GM18498 (cell line): ENCODE results near the gene ACVR2A.

ENCODE experiments used
- ATAC-seq: cut with Tn5 transposase; IDR thresholded peaks from one replicate; pipeline ENCODE4 v1.9.1; 2021; ENCODE audit warnings: mild to moderate bottlenecking, moderate library complexity; ENCODE audit not compliant: unreplicated experiment

Gene ACVR2A

DNA sequence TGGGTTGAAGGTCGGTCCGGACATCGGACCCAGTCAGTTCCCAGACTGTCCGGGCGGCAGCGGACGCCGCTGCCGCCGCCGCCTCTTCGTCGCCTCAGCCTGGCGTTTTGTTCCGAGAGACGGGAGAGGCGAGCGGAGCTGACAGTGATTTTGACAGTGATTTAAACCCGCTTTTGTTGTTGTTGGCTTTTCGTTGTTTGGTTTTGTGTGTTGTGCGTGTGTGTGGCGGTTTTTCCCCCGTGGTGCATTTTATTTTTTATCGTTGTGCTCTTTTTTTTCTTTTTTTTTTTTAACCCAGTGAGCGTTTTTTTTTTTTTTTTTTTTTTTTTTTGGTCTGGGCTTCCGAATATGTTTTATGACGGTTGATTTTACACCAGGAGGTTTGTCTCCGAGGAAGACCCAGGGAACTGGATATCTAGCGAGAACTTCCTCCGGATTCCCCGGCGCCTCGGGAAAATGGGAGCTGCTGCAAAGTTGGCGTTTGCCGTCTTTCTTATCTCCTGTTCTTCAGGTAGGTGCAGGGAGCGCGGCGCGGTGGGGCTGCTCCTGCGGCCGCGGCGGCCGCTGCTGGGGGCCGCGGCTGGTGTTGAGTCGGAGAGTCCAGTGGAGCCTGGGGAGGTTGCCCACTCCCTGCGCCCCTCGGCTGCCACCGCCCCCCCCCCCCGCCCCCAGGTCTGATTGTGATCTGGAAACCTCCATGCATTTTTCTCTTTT, at the start of gene ACVR2A:
ACVR2A (plus strand) TSS at position 333 of the 714 bp plus-strand sequence; CDS start at position 457, 124 bp downstream.
- peak; percentile 48 for ATAC-seq

GRCh38 chr2:147800316-147800715, 44.5 kb upstream of the ACVR2A start:
- ATAC-seq, result no peak

DNA sequence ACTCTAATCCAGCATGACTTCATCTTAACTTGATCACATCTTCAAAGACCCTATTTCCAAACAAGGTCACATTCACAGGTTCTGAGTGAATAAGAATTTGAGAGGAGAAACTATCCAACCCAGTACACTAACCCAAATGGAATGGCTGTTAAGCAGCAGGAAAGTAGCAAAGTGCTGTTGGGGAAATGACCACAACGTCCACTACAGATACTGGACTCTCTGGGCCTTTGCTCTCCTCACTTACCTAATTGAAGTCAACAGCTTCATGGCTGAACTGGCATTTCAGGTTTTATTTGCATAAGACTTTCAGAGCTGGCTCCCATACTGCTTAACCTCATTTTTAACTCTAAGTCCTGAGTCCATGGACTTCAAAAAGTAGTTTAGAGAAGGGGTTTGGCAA, 38.0 kb upstream of the ACVR2A start:
- no peak for ATAC-seq

DNA sequence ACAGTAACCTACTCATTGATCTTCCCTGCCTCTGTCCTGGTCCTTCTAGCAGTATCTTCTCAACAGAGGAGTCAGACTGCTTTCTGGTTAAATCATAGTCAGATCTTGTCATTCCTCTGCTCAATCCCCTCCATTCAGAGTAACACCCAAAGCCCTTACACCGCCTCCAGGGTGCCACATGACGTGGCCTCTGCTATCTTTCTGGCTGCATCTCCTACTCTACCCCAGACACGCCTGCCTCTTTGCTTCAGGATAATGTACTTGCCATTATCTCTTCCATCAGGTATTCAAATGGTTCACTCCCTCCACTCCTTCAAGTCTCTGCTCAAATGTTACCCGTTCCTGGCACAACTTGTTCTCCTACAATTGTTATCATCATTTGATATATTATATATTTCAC, 36.3 kb upstream of the ACVR2A start:
- ATAC-seq, result no peak

DNA sequence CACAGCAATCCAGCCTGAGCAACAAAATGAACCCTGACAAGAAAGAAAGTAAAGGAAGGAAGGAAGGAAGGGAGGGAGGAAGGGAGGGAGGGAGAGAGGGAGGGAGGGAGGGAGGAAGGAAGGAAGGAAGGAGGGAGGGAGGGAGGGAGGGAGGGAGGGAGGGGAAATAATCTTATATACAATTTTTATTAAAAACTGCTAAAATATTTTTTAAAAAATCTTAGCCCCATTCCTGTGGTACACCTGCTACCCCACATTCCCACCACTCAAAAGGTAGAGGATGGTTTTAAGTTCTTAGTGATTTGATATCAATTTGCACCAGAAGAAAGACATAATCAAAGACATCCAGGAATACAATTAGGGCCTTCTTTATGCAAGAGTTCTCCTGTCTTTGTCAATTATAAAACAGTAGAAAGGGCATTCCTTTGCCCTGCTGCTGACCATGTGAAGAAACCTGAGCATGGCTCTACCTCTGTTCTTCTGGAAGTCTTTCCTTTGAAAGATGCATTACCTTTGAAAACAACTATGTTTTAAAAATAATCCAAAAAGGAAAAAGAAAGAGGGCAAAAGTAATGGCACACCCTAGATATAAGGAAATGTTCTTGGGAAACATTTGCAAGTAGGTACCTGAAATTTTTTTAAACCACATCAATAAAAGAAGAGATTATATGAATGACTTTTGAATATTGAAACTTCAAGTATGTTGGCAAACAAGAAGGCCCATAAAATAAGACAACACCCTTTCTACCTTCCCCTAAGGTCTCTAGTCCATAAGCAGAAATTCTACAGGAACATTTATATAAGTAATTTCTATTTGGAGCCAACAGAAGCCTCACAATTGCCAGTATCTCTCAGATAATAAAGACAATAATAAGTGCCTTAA, 33.7 kb upstream of the ACVR2A start:
- no peak for ATAC-seq

- no peak for ATAC-seq
Measured at GRCh38 chr2:147818741-147819140, 26.1 kb upstream of the ACVR2A start.

DNA sequence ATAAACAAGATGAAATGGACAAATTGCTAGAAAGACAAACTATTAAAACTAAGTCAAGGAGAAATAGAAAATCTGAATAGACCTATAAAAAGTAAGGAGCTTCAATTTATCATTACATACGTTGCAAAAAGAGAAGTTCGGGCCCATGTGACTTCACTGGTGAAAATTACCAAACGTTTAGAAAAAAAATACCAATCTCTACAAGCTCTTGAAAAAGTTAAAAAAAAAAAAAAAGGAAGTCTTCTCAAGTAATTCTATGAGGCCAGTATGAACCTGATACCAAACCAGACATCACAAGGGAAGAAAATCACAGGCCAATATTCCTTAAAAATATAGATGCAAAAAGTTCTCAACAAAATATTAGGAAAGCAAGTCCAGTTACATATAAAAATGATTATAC, 20.2 kb upstream of the ACVR2A start:
- ATAC-seq, result no peak

GRCh38 chr2:147826278-147827087, 18.3 kb upstream of the ACVR2A start:
- ATAC-seq, result no peak

GRCh38 chr2:147827088-147827375, 17.8 kb upstream of the ACVR2A start:
- no peak for ATAC-seq

DNA sequence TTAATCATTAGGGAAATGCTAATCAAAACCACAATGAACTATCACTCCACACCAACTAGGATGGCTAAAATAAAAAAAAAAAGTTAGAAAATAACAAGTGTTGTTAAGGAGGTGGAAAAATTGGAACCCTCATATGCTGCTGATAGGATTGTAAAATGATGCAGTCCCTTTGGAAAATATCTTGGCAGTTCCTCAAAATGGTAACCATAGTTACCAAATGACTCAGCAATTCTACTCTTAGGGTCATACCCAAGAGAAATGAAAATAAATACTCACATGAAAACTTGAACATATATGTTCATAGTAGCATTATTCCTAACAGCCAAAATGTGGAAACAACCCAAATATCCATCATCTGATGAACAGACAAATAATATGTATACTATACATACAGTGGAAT, 15.7 kb upstream of the ACVR2A start:
- ATAC-seq, result no peak

DNA sequence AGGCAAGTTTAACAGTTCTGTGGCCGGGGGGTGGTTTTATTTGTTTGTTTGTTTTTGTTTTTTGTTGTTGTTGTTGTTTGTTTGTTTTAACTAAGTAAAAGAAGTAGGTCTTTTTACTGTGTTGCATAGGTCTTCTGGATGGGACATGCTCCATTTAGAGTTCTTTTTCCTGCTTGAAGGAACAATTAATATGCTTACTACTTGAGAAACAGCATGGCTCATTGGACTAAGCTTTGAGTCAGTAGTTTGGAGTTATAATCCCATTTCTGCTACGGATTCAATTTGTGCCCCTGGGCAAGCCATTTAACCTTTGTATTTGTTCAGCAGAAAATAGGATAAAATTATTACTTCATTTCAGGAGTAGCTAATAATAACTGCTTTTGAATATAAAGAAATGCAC, 8.7 kb upstream of the ACVR2A start:
- no peak for ATAC-seq

DNA sequence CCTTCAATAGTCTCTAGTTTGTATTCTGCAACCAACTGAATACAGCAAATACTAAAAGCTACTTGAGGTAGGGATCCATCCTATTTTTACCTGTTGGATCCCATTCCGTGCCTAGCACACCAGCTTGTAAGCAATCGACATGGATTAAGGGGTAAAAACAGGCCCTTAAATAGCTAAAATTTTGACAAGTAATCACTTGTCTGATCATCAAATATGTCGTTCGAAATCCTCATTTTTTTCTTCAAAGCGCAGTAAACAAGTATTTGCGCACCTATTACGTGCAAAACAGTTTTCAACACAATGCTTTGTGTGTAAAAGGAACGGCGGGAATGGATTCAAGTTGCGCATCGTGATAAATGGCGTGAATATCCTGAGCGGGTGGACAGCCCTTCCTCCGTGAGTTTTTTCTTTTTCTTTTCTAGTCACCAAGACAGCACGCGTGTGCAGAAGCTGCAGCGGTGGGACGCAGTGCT, 1.4 kb upstream of the ACVR2A start:
- ATAC-seq, result no peak

DNA sequence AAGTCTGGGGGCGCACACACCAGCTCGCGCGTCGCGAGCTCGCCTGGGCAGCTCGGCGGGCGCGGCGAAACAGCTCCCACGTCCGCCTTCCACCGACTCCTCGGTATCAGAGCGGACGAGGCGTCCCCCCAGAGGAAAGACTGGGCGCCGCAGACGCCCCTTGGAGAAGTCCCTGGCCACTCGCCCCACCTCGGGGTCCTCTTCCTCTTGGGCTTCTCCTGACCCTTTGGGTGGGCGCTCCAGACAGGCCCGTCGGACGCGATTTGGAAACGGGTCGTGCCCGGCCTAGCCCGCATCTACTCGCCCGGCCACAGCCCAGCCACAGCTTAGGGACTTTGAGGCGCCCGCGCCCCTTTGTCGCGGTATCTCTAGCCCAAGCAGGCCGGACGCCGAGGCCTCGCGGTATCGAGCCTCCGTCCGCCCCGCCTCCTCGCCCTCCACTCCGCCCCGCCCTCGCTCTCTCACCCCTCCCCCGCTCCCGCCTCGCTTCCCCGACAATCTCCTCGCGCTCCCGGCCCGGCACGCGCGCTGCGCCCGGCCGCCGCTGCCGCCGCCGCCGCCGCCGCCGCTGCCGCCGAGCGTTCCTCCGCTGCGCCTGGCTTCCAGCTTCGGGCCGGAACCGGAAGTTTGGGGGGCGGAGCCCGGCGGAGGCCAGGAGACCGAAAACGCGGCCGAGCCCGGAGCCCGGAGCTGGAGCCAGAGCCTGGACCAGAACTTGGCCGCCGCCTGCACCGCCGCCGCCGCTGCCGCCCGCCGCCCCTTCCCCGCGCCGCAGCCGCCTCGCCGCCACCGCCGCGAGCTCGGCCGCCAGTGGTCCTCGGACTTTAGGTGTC, 749 bp upstream of the ACVR2A start:
- peak; percentile 85 for ATAC-seq

GRCh38 chr2:147845411-147845971, 662 bp downstream of the ACVR2A start:
- peak; percentile 55 for ATAC-seq

DNA sequence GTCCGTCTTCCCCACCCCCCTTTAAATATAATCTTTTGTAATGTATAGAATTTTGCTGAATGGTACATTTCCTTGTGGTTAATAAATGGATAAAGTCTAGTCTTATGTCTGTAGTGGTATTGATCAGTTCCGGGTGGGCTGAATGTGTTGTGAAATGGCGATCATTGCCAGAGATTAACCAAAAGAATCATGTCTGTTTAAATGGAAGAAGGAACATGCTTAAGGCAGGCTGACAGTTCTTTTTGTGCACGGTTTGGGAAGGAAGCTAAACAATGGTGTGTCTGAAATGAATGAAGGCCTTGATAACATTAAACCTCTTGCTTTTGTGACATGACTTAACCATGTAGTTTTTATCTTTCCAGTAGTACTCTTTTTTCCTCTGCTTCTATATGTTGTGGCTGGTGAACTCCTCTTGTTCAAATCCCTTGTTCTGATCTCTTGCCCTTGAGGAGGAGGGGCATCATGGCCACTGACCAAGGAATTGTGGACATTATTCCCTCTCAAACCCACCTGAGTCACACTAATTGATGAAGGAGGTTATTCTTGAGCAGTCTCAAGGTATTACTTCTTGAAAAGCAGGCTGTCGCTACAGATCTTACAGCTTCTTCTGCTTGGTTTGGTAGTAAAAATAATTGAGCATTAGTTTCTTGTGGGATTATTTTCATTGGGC, 1.7 kb downstream of the ACVR2A start:
- ATAC-seq, result no peak

DNA sequence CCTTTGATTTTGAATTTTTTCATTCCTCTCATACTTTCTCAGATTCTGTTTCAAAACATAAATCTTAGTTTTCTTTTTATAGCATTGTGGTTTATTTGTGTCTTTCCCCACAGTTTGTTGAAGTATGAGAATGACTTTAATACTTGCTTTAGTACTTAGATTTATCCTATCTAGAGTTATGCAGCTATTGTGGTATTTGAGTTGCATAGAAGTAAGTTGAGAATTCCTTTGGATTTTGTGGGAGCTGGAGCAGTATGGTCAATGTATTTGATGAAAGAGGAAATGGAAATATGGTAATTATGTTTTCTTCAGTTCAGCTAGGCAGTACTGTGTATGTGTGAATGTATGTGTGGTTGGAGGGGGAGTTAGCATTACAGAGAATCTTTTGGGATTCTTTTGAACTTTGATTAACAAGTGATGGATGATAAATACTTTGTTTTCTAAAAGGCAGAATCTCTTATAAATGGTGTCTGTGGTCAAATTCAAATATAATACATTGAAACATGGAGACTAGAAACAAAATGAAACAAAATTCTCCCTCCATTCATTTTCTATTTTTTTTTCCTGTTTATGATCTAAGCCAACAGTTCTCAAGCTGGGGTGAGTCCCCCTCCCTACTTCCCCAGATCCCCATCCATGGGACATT, 3.0 kb downstream of the ACVR2A start:
- no peak for ATAC-seq

DNA sequence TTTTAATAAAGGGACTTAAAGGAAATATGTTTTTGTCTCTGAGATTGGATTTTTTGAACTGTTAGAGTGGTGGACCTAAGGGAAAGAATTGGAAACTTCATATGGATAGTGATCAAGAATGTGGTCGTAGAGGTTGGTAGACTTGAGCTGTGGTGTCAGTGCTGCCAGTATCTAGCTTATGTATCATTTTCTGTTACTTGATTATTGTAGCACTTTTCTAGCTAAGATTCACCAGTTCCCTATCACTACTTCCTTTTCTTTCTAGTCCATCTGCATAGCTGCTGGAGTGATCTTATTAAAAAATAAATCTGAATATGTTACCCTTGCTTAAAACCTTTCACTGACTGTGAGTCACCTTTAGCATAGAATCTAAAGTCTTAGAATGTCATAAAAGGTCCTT, 6.0 kb downstream of the ACVR2A start:
- no peak for ATAC-seq

GRCh38 chr2:147851244-147851930, 6.6 kb downstream of the ACVR2A start:
- no peak for ATAC-seq
